ENCODE results near the gene MFSD8.

DNA sequence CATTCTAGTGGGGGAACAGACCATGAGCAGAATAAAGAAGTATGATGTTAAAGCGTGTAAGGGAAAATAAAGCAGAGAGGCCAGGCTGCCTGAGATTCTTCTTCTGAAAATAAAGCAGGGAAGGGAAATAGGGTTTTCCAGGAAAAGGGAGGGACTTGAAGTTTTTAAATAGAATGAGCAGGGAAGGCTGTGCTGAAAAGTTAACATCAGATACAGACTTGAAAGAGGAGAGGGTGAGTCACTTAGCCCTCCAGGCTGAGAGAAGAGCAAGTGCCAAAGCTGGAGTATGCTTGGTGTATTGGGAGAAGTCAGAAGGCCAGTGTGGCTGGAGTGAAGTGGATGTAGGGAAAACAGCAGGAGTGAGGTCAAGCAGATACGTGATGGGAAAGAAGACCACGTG lies 94.3 kb downstream of the MFSD8 start:
- no peak for TF ChIP-seq CTCF (IDR thresholded peaks at IDR 0.05; ENCODE audit: low read depth, low read length, poor library complexity, severe bottlenecking)
- TF ChIP-seq EZH2phosphoT487 (IDR thresholded peaks at IDR 0.05; ENCODE audit: borderline replicate concordance, low read length): no peak

Data from DOHH2 (cell line).